GM18502 (cell line): ENCODE measurements around the gene SCGB1C2.

ENCODE experiments used
- ATAC-seq: cut with Tn5 transposase; IDR thresholded peaks from one replicate; pipeline ENCODE4 v1.9.1; 2021; ENCODE audit warnings: mild to moderate bottlenecking; ENCODE audit not compliant: unreplicated experiment, poor library complexity

The SCGB1C2 gene

GRCh38 chr17:147796-148740 is 10.7 kb downstream of the SCGB1C2 start:
- ATAC-seq = no peak

GRCh38 chr17:148757-149156 is 11.4 kb downstream of the SCGB1C2 start:
- ATAC-seq = no peak

- ATAC-seq = no peak
Observed at GRCh38 chr17:149231-149630, 11.9 kb downstream of the SCGB1C2 start.

DNA sequence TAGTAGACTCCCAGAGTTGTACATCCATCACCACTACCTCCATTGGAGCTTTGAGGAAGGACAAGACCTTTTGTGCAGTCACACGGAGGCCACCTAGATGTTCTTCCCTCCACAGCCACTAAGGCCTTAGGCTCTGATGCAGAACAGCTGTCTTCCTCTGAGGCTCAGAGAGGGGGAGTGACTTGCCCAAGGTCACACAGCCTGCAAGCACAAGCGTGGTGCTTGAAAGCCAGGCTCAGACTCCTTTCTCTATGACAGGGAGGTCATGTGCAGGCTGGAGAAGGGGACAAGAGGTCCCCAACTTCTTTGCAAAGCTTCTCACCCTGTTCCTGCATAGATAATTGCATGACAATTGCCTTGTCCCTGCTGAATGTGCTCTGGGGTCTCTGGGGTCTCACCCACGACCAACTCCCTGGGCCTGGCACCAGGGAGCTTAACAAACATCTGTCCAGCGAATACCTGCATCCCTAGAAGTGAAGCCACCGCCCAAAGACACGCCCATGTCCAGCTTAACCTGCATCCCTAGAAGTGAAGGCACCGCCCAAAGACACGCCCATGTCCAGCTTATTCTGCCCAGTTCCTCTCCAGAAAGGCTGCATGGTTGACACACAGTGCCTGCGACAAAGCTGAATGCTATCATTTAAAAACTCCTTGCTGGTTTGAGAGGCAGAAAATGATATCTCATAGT is 12.7 kb downstream of the SCGB1C2 start:
- ATAC-seq = no peak

DNA sequence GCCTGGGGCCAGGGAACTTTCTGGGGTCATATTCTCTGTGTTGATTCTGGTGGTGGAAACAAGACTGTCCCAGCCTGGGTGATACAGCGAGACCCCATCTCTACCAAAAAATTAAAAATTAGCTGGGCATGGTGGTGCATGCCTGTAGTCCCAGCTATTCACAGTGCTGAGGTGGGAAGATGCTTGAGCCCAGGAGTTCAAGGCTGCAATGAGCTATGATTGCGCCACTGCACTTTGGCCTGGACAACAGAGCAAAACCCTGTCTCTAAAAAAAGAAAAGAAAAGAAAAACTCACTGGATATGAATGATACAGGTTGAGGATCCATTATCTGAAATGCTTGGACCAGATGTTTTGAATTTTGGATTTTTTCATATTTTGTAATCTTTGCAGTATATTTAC is 13.6 kb downstream of the SCGB1C2 start:
- no peak for ATAC-seq

DNA sequence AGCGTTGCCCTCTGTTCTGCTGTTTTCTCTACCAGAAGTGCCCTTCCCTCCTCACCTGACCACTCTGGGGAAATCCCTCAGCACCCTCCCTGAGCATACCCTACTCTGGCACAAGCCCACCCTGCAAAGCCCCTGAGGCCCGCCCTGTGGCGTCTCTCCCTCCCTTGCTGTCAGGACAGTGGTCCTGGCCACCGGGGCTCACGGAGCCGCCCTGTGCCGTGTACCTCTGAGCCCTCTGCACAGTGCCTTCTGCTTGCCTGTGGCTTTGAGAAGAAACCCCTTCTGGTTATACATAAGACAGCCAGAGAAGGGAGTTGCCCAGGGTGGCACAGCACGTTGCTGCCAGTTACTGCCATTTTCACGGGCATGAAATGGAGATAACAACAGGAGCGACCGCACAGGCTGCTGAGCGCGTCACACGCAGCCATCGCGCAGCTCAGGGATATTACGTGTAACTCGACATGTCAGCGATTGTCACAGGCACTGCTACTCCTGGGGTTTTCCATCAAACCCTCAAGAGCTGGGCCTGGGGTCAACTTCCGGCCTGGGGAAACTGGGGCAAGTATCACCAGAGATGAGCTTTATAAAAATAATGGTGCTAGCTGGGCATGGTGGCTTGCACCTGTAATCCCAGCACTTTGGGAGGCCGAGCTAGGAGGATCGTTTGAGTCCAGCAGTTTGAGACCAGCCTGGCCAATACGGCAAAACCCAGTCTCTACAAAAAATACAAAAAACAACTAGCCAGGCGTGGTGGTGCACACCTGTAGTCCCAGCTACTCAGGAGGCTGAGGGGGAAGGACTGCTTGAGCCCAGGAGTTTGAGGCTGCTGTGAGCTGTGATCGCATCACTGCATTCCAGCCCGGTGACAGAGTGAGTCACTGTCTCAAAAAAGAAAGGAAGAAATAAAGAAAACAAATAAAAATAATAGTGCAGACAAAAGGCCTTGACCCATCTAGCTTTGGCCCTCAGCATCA is 14.8 kb downstream of the SCGB1C2 start:
- ATAC-seq = no peak

GRCh38 chr17:152860-153420 is 15.6 kb downstream of the SCGB1C2 start:
- ATAC-seq = no peak

DNA sequence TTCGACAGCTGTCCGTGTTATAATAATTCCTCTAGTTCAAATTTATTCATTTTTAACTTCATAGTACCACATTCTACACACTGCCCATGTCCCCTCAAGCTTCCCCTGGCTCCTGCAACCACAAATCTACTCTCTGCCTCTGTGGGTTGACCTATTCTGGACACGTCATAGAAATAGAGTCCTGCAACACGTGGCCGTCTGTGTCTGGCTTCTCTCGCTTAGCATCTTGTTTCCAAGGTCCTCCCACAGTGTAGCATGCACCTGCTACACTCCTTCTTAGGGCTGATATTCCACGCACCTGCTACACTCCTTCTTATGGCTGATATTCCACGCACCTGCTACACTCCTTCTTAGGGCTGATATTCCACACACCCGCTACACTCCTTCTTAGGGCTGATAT is 16.5 kb downstream of the SCGB1C2 start:
- ATAC-seq = no peak

- no peak for ATAC-seq
Observed at GRCh38 chr17:155576-155975, 18.2 kb downstream of the SCGB1C2 start.

GRCh38 chr17:156094-156621 is 18.8 kb downstream of the SCGB1C2 start:
- ATAC-seq = no peak

DNA sequence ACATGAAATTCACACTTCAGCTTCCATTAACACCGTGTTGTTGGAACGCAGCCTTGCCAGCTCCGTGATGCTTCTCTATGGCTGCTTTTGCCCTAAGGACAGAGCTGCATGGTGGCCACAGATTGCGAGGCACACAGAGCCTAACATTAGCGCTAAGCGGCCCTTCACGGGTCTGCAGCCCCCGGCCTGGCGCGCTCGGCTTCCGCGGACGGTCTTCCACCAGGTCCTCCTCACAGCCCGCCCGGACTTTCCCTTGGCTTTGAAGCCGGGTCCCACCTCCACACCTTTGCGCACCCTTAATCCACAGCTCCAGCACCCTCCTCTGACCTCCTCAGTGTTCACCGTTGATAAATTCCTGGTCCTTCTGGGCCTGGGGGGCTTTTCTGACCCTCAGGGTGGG is 19.6 kb downstream of the SCGB1C2 start:
- no peak for ATAC-seq

- ATAC-seq = no peak
Observed at GRCh38 chr17:157901-158300, 20.5 kb downstream of the SCGB1C2 start.

DNA sequence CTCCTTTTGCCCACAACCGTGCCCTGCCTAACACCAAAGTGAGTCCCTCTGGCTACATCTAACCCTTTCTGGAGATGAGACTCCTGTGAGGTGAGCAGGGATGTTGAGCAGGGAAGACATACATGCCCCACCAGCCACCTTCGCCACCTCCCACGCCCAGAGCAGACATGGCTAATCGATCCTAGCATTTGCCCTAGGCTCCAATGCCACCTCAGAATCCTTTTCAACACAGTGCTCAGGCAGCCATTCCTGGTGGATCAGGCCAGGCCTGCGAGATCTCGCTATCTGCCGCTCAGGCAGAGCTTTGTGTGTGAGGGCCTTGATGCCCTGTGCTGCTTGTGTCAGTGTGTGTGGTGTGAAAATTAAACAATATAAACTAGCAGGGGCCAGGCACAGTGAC is 21.0 kb downstream of the SCGB1C2 start:
- ATAC-seq = no peak

GRCh38 chr17:159609-160008 is 22.2 kb downstream of the SCGB1C2 start:
- ATAC-seq = no peak

DNA sequence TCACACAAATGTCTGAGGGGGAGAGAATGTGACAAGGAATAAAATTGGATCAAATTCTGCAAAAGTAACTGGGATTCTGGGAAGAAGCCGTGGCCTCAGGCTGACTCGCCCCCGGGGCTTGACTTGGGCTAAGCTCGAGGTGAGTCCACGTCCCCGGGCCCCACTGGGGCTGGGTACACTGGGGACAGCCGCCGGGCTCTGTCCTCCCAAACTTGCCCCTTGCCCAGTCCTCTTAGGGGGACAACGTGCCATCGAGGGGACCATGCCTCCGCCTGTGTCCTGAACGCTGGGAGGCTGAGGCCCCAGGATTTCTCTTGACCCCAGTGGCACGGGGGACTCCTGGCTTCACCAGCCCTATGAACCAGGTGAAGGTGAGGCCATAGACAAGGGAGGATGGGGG is 23.0 kb downstream of the SCGB1C2 start:
- ATAC-seq = no peak

DNA sequence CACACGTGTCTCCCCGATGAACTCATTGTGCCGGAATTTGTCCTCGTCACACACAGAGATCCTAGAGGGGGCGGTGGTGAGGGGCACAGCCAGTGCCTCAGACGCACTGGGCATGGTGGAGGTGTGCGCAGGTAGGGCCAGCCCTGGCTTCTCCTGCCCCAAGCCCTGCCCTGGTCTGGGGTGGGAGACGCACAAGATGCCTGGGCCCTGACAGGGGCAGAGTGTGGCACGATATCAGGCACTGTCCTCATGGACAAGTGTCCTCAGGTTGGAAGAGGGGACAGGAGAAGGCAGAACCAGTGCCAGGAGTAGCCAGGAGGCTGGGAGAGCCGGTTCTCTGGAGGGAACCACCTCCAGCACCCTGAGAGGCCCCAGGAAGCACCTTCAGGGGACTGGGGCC is 24.1 kb downstream of the SCGB1C2 start:
- no peak for ATAC-seq

DNA sequence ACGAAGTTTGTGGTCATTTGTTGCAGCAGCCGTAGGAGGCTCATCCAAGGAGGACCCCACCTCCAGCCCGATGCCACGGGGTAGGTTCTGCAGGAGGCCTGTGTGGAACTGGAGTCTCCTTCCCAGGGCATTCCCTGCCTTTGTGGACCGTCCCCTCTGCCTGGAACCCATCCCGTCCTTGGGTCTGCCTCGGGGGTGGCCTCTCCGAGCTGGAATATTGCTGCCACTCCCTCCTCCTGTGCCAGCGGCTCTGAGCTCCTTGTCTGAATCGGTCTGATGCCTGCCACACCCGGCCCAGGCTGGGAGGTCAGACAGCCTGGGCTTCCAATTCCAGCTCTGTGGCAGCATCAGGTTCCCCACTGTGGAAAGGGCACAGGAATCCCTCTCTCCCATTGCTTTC is 25.3 kb downstream of the SCGB1C2 start:
- ATAC-seq = no peak

- no peak for ATAC-seq
Observed at GRCh38 chr17:163514-164098, 26.2 kb downstream of the SCGB1C2 start.
